Activated naive CD8-positive, alpha-beta T cell treated with anti-CD3 and anti-CD28 coated beads, Interleukin-2, amount 50 U/mL, for 16 hours (primary cell): ENCODE results near the gene VSIG10.
"Not testable (repeated sequence)": the region's sequence is repeated elsewhere in the genome, so short reads cannot be mapped to it uniquely, and the experiment has no call there.

Source experiments
- DNase-seq: peaks from one replicate; pipeline ENCODE4 v3.0.0-alpha.2; 2020; ENCODE audit warnings: low read depth, low spot score

The VSIG10 gene

GRCh38 chr12:118033902-118034301 lies 69.9 kb downstream of the VSIG10 start:
- no peak for DNase-seq

GRCh38 chr12:118033323-118033722 lies 70.5 kb downstream of the VSIG10 start:
- no peak for DNase-seq

GRCh38 chr12:118032188-118032587 lies 71.6 kb downstream of the VSIG10 start:
- no peak for DNase-seq

- DNase-seq, result no peak
Measured at GRCh38 chr12:118029166-118029565, 74.6 kb downstream of the VSIG10 start.

GRCh38 chr12:118025168-118025567 lies 78.6 kb downstream of the VSIG10 start:
- no peak for DNase-seq

GRCh38 chr12:118023301-118023860 lies 80.4 kb downstream of the VSIG10 start:
- DNase-seq, result no peak

GRCh38 chr12:118022728-118023109 lies 81.1 kb downstream of the VSIG10 start:
- no peak for DNase-seq

GRCh38 chr12:118022097-118022727 lies 81.6 kb downstream of the VSIG10 start:
- DNase-seq, result not testable (repeated sequence)

GRCh38 chr12:118020036-118020435 lies 83.8 kb downstream of the VSIG10 start:
- DNase-seq, result no peak

GRCh38 chr12:118017926-118018325 lies 85.9 kb downstream of the VSIG10 start:
- no peak for DNase-seq

- peak; percentile 94 for DNase-seq
Measured at GRCh38 chr12:118016424-118017264, 87.2 kb downstream of the VSIG10 start, which contains the start of gene RFC5. TSS of gene RFC5 (plus strand) at chr12:118016703. CDS start at chr12:118016828, 125 bp downstream.

GRCh38 chr12:118015944-118016343 lies 87.9 kb downstream of the VSIG10 start:
- no peak for DNase-seq

- no peak for DNase-seq
Measured at GRCh38 chr12:118015306-118015705, 88.5 kb downstream of the VSIG10 start.
